HuH-7 (cell line): Measurements from ENCODE around the gene MPHOSPH8.
A peak's percentile ranks its signal among the peaks of the same experiment; 100 is the strongest.

Experiments
- DNase-seq: peaks from one replicate; pipeline ENCODE4 v3.0.0; 2011; ENCODE audit warnings: low spot score

MPHOSPH8 gene, protein sequence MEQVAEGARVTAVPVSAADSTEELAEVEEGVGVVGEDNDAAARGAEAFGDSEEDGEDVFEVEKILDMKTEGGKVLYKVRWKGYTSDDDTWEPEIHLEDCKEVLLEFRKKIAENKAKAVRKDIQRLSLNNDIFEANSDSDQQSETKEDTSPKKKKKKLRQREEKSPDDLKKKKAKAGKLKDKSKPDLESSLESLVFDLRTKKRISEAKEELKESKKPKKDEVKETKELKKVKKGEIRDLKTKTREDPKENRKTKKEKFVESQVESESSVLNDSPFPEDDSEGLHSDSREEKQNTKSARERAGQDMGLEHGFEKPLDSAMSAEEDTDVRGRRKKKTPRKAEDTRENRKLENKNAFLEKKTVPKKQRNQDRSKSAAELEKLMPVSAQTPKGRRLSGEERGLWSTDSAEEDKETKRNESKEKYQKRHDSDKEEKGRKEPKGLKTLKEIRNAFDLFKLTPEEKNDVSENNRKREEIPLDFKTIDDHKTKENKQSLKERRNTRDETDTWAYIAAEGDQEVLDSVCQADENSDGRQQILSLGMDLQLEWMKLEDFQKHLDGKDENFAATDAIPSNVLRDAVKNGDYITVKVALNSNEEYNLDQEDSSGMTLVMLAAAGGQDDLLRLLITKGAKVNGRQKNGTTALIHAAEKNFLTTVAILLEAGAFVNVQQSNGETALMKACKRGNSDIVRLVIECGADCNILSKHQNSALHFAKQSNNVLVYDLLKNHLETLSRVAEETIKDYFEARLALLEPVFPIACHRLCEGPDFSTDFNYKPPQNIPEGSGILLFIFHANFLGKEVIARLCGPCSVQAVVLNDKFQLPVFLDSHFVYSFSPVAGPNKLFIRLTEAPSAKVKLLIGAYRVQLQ

DNA sequence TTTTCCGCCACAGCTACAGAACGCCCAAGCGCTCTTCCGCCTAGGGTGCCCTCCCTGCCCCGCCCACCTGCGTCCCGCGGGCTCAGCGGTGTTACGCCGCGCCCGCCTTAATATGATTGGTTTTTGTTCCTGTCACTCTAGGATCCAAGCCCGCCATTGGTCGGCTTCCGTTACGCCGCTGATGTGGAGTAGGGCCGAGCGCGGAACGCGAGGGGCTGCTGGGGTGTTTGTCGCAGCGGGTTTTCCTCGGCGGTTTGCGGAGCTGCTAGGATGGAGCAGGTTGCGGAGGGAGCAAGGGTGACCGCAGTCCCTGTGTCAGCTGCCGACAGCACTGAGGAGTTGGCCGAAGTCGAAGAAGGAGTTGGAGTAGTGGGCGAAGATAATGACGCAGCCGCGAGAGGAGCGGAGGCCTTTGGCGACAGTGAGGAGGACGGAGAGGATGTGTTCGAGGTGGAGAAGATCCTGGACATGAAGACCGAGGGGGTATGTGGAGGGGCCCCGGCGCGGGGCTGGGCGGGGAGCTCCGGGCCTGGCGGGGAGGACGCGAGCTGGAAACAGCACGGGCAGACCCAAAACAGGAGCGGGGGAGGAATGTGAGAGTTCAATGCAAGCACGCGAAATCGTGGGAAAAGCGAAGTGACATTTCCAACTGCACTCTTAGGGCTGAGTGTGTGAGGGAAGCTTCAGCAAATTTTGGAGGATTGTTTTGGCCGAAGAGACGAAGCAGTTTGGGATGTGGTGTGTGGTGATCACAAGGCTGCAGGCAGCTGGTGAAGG is at the start of gene MPHOSPH8:
MPHOSPH8 (plus strand) TSS at position 181 of the 777 bp plus-strand sequence; CDS start at position 271, 90 bp downstream.
- DNase-seq = peak; percentile 90

DNA sequence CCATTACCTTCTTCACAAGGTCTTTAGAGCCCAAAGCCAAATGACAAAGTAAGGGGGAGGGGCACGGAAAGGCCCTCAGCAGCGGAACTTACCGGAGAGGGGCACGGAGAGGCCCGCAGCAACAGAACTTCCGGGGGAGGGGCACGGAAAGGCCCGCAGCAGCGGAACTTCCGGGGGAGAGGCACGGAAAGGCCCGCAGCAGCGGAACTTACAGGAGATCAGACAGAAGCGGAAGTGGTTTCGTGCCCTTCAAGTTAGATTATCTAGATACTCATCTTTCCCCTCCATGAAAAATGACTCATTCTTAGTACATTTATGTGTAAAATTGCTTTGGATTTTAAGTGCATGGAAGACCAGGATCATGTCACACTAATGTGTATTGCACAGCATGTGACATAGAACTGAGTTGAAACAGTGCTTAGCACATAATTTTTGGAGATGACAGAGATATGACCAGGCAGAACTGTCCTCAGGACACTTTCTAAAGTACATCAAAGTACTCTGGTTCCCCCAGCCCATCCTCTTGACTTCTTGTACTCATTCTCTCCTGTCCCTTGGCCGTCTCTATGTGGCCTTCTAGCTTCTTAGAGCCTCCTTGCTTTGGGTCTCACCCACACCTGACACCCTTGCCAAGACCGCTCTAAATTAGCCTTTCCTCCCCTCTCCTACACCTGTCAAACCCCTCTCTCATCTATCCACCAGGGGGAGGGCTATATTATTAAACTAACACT is 46.4 kb upstream of the MPHOSPH8 start:
- no peak for DNase-seq

- DNase-seq = peak; percentile 18
Observed at GRCh38 chr13:19587635-19588300, 45.7 kb upstream of the MPHOSPH8 start.

DNA sequence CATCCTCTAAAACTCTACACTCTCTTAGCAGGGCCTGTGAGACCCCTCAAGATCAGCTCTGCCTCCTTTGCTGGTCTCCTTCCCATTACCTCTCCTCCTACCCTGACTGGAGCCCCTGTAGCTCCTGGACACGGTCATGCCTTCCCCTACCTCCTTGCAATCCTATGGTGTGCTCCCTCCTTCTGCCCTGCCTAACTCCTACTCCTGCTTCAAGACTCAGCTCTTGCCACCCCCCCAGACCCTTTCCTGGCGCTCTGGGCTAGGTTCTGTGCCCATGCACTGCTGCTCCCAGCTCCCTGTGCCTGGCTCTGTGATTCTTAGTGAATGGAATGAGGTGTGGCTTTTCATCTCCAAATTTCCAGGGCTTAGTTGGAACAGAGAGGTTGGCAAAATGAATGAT is 44.1 kb upstream of the MPHOSPH8 start:
- no peak for DNase-seq

DNA sequence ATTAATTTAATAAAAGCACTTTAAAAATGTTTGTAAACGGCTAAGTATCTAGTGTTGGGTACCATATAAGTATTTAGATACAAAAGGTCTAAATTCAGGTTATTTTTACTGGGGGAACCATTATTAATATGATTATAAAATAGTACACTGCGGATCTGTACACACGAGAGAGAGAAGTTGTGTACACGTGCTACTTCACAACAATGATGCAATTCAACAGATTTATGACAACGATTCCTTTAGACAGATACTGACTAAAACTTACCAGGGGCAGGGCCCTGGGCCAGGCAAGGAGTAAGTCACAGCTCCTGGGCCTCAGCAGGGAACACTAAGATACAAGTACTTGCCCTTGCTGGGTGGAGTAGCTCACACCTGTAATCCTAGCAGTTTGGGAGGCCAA is 43.0 kb upstream of the MPHOSPH8 start:
- no peak for DNase-seq

DNA sequence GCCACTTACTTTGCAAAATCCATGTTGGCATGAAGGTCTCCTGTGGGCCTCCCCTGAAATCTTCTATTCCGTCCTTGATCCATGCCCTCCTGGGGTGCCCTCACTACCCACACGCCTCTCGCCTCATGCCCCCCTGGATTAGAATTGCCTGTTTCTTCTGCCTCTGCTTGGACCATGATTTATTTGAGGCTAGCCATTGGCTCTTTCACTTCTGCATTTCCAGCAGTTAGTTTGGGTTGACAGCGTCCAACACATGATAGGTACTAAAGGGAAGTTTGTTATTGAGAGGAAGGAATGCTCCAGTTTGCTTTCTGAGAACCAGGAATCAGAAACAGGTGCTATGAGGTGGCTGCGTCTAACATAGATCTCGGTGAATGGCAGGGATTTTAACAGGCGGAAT is 41.6 kb upstream of the MPHOSPH8 start:
- DNase-seq = no peak

DNA sequence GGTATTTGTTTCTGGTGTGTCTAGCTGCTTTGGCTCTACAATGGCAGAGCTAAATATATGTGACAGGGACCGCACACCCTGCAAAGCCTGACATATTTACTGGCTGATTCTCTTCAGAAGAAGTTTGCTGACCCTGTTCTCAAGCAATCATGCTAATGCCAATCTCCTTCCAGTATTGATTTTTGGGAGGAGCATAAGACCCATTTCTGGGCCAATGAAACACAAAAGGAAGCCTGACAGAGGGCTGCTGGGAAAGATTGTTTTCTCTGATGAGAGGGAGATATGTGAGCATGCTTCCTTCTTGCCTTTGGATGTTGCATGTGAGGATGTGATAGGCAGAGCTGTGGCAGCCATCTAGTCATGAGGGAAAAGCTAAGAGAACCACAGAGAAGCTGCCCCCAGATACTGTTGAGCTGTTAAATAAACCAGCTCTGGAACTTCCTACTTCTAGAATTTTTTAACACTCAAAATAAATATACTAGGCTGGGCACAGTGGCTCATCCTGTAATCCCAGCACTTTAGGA is 40.7 kb upstream of the MPHOSPH8 start:
- no peak for DNase-seq

DNA sequence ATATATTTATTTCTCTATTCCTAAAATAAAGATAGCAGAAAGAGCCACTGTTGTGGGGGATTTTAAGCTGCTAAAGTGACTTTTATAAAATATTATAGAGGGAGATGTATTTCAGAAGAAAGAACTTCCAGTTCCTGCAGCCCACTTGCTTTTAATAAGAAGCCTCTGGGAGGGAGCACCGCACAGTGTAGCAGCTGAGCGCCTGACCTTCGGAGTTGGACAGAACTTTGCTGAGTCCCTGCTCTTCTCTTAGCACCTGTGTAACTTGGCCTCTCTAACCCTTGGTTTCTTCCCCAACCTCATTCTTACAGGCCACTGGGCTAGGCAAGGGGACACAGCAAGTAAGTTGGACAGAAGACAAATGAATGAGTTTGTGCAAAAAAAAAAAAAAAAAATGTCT is 37.4 kb upstream of the MPHOSPH8 start:
- no peak for DNase-seq

DNA sequence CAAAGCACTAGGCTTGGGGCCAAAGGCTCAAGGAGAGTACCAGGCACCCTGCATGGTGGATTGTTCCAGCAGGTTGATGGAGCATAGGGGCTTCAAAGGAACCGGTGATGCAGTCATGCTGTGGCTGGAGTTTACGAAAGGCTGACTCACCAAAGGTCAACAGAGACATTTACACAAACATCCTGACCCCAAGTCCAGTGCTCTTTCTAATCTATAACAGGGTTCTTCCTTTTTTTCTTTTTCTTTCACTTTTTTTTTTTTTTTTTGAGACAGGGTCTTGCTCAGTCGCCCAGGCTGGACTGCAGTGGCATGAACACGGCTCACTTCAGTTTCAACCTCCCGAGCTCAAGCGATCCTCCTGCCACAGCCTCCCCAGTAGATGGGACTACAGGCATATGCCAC is 36.5 kb upstream of the MPHOSPH8 start:
- DNase-seq = peak; percentile 73

- DNase-seq = no peak
Observed at GRCh38 chr13:19597523-19597922, 35.9 kb upstream of the MPHOSPH8 start.

GRCh38 chr13:19601749-19602725 is 31.4 kb upstream of the MPHOSPH8 start:
- peak; percentile 70 for DNase-seq

GRCh38 chr13:19604306-19604705 is 29.2 kb upstream of the MPHOSPH8 start:
- DNase-seq = peak; percentile 36

DNA sequence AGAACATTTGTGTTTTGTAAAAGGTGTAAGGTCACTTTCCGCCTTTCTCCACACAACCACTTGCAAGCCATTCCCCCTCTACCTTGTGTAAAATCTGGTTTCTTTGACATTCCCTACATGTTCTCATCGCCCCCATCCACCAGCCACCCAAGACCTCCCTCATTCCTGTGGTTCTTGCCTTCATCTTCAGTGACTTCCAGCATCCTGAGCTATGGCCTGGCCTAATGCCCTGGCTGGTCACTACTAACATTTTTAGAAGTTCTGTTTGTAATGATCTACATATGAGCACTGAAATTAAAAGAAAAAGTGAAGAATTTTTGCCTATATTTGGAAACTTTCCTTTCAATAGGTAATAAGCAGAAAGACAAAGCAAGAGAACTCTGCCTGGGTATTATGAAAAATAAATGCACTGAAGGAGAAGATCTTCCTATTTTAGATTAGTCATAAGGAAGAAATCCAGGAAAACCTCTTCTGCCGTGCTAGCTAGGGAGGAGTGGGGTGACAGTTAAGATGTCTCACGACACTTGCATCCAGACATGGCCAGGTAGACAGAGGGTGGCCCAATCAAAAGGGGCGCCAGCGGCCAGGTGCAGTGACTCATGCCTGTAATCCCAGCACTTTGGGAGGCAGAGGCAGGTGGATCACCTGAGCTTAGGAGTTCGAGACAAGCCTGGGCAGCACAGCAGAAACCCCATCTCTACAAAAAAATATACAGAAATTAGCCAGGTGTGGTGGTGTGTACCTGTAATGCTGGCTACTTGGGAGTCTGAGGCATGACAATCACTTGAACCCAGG is 28.1 kb upstream of the MPHOSPH8 start:
- no peak for DNase-seq

GRCh38 chr13:19606152-19606551 is 27.3 kb upstream of the MPHOSPH8 start:
- DNase-seq = no peak

GRCh38 chr13:19606737-19607136 is 26.7 kb upstream of the MPHOSPH8 start:
- no peak for DNase-seq

DNA sequence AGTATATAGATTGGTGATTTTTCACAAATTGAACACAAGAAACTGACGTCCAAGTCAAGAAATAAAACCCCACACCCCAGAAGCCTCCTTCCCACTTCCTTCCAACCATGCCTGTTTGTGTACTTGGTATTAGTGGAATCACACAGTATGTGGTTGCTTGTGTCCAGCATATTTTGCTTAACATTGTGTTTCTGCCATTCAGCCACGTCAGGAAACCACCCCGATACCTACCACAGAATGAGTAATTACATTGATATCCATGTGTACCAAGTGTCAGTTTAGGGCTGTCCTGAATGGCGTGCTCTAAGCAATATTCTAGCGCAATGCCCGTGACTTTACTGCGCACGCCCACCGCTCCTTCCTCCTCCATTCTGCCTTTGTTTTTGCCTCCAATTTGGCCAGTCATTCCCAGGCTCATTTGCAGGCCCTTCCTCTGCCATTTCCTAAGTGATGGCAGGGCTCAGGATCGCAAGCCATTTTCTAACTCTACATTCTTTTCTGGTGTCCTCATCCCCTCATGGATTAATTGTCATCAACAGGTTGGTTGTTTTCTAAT is 25.9 kb upstream of the MPHOSPH8 start:
- no peak for DNase-seq

DNA sequence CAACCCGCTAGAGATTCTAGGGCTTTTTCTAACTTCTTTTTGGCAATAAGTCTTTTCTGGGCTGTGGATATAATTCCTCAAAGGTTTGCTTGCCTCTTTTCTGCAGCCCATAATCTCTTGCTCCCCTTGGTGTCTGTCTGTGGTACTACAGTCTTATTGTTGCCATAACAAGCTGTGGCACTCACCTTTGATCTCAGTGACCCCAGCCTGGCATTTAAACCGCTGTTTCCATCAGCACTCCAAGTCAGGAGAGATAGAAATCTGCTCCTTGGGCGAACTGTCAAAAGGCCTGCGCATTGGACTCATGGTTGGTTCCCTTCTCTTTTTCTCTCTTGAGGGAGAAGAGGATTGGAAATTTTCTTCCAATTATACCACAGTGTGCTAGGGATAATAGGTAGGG is 14.5 kb upstream of the MPHOSPH8 start:
- peak; percentile 34 for DNase-seq

DNA sequence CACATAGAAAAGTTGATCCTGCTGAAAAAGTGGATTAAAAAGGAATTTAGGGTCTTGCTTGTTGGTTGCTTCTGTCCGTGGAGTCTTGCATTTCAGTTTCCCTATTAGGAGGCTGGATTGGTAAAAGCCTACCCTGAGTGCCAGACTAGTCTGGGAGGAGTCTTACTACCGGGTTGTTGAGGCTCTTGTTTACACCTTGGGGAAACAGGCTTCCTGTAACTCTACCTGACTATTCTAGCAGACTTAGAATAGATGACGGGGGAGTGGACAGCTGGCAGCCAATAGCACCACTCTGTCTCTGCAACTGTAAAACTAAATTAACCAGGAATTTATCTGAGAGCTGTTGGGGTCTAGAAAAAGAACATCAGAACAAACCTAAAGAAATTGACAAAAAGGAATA is 11.3 kb upstream of the MPHOSPH8 start:
- DNase-seq = no peak
